Measurements from ENCODE around the gene ZNF768. TPM values are rescaled to one million over a fixed set of nuclear protein-coding genes. Genes with fewer than 3 reads are reported as not detected.
A peak's percentile ranks its signal among the peaks of the same experiment; 100 is the strongest.

The ZNF768 gene
- total RNA-seq, result 80.0 and 83.6 TPM in 2 replicates
- long read RNA-seq, result 0 reads

DNA sequence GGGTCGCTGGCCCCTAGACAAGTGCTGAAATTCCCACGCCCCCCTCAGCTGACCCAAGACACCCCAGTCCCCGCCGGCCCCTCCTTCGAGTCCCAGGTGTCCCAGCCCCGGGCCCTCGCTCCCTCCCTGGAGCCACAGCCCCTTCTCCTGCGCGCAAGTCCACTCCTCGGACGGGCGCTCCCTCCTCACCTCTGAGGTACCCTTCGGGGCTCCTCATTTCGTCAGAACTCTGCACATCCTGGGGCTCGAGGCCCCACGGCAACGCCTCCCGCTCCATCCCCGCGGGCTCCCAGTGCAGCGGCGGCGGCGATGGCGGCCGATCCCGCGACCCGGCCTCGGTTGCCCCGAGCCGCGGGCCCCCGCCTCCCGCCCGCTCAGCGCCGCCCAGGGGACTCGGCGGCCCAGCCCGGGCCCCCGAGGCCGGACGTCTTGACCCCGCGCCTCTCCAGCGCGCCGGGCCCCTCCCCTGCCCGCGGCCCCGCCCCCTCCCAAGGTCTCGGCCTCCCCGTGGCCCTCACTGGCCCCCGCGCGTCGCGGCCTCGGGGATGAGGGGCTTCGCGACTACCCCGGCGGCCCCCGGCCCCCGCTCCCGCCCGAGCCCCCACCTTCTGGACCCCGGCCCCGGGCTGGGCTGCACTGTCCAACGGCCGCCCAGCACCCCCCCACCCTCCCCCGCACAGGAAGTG is at the start of gene ZNF768:
ZNF768 (minus strand) TSS at position 430 of the 686 bp plus-strand sequence; CDS start at position 277, 153 bp downstream.
- H3K36me3 Mint-ChIP-seq (ENCODE audit: insufficient read depth), result peaks cover 7% of the 10 kb centered on the region
- TF ChIP-seq, protein P1, sequence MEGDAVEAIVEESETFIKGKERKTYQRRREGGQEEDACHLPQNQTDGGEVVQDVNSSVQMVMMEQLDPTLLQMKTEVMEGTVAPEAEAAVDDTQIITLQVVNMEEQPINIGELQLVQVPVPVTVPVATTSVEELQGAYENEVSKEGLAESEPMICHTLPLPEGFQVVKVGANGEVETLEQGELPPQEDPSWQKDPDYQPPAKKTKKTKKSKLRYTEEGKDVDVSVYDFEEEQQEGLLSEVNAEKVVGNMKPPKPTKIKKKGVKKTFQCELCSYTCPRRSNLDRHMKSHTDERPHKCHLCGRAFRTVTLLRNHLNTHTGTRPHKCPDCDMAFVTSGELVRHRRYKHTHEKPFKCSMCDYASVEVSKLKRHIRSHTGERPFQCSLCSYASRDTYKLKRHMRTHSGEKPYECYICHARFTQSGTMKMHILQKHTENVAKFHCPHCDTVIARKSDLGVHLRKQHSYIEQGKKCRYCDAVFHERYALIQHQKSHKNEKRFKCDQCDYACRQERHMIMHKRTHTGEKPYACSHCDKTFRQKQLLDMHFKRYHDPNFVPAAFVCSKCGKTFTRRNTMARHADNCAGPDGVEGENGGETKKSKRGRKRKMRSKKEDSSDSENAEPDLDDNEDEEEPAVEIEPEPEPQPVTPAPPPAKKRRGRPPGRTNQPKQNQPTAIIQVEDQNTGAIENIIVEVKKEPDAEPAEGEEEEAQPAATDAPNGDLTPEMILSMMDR (IDR thresholded peaks at IDR 0.05; ENCODE audit: unreplicated experiment), result no peak
- peak within 1 kb of the TSS; percentile 96 for H3K27ac Mint-ChIP-seq

DNA sequence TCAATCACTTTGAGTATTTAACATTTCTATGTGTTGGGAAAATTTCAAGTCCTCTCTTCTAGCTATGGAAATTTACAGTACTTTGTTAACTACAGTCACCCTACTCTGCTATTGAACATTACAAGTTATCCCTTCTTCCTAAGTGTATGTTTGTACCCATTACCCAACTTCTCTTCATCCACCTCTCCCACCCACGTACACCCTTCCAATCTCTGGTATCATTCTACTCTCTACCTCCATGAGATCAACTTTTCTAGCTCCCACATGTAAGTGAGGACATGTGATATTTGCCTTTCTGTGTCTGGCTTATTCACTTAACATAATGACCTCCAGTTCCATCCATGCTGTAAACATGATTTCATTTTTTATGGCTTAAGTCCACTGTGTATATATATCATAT is 48.3 kb upstream of the ZNF768 start:
- no peaks in the 10 kb centered on the region for H3K9me3 Mint-ChIP-seq (ENCODE audit: low read depth)
- H3K4me1 Mint-ChIP-seq (ENCODE audit: low read depth), result peaks cover 19% of the 10 kb centered on the region
- H3K4me3 Mint-ChIP-seq (ENCODE audit: low read depth), result no peak overlapping the region
- no peak for DNase-seq (ENCODE audit: low spot score, unreplicated experiment)
- no peaks in the 10 kb centered on the region for H3K27me3 Mint-ChIP-seq
- no peak overlapping the region for H3K27ac Mint-ChIP-seq
- TF ChIP-seq, protein P1 (IDR thresholded peaks at IDR 0.05; ENCODE audit: unreplicated experiment), result no peak
- peaks cover 7% of the 10 kb centered on the region for H3K36me3 Mint-ChIP-seq (ENCODE audit: insufficient read depth)

More for the DNA sequence above, at the start of gene ZNF768:
- H3K9me3 Mint-ChIP-seq (ENCODE audit: low read depth), result no peaks in the 10 kb centered on the region
- H3K4me1 Mint-ChIP-seq (ENCODE audit: low read depth), result peaks cover 31% of the 10 kb centered on the region
- no peaks in the 10 kb centered on the region for H3K27me3 Mint-ChIP-seq
- DNase-seq (ENCODE audit: low spot score, unreplicated experiment), result peak; percentile 59
- H3K4me3 Mint-ChIP-seq (ENCODE audit: low read depth), result peak within 1 kb of the TSS; percentile 84

DNA sequence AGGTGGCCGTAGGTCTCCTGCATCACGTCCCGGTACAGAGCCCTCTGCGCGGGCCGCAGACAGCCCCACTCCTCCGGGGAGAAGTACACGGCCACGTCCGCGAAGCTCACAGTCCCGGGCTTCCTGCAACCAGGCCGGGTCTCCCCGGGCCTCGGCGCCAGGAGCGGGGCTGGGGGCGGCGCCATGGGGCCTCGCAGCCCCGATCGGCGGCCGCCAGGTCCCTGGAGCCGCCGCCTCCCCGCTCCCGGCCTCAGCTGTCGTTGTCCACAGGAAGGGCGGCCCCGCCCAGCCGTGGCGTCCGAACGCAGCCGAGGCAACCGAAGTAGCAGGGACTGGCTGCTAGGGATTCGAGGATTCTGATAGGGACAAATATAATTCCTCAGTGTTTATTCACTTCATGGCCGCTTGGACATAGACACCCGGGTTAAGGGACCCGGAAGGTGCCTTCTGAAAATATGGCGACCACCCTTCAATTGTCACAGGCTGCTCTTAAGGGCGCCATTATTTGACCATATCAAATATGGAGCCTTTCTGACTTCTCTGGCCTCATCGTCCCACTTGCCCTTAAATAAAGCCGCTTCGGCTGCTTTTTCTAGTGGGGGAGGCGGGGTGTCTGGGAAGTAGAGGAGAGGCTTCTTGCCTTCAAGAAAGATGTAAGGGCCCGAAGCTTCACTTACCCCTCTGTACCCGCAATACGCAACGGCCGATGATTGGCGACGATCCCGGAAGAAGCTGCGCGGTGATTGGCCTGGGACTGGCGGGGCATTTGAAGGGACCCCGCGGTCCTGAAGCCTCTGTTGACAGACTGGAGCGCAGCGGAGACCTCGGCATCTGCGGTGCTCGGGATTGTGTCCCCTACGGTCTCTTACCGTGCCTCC is 45.3 kb upstream of the ZNF768 start, which contains the start of gene ZNF688:
ZNF688 (minus strand) TSS at position 270 of the 878 bp plus-strand sequence; CDS start at position 185, 85 bp downstream.
- Mint-ChIP-seq H3K4me1 (ENCODE audit: low read depth) (peaks cover 27% of the 10 kb centered on the region), H3K9me3 (ENCODE audit: low read depth) (no peaks in the 10 kb centered on the region), H3K27me3 (no peaks in the 10 kb centered on the region), H3K36me3 (ENCODE audit: insufficient read depth) (peaks cover 5% of the 10 kb centered on the region), H3K27ac (peak within 1 kb of the TSS; percentile 95), H3K4me3 (ENCODE audit: low read depth) (peak within 1 kb of the TSS; percentile 81)
- TF ChIP-seq, protein P1 (IDR thresholded peaks at IDR 0.05; ENCODE audit: unreplicated experiment), result peak; percentile 5
- DNase-seq (ENCODE audit: low spot score, unreplicated experiment), result peak; percentile 72

DNA sequence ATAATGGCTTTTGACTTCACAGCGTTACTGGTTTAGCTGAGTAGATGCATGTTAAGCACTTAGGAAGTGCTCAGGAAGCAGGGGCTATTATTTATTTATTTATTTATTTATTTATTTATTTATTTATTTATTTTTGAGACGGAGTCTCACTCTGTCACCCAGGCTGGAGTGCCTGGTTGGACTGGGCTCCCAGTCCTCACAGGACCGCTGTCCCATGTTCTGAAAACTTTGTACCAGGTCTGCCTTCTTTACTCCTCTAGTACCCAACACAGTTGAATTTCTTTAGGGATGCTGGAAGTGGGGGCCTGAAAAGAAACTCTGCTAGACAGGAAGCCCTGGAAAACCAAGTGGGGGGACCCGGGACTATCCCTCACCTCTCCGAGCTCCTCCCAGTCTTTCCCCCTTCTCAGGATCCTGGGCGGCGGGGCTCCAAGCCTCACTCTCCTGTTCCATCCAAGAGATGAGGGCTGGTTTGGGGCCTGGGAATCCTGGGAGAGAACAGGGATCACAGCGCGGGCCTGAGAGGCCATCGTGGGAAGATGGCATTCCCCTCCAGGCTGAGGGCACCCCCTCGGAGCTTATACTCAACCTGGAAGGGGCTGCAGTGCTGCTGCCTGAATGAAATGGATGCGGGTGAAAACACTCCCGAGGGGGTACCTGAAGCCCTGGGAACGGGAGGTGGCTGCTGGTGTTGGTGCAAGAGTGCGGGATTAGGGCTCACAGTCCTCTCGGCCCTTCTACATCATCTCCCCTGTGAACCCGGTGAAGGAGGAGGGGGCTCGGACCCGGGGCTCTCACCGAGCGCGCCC is 44.5 kb upstream of the ZNF768 start:
- H3K4me3 Mint-ChIP-seq (ENCODE audit: low read depth), result peak overlapping the region; percentile 81
- DNase-seq (ENCODE audit: low spot score, unreplicated experiment), result no peak
- H3K27ac Mint-ChIP-seq, result peak overlapping the region; percentile 95
- TF ChIP-seq, protein P1 (IDR thresholded peaks at IDR 0.05; ENCODE audit: unreplicated experiment), result no peak
- H3K9me3 Mint-ChIP-seq (ENCODE audit: low read depth), result no peaks in the 10 kb centered on the region
- peaks cover 34% of the 10 kb centered on the region for H3K4me1 Mint-ChIP-seq (ENCODE audit: low read depth)
- H3K36me3 Mint-ChIP-seq (ENCODE audit: insufficient read depth), result peaks cover 5% of the 10 kb centered on the region
- no peaks in the 10 kb centered on the region for H3K27me3 Mint-ChIP-seq
